ENCODE data around the gene DCUN1D3. TPM values are rescaled to one million over a fixed set of nuclear protein-coding genes. Genes with fewer than 3 reads are reported as not detected.

Gene DCUN1D3
- total RNA-seq, 4 donors from 2014 or later, result 10.3 to 13.7 (median 11.8) TPM

GRCh38 chr16:20889625-20890275 lies 10.4 kb downstream of the DCUN1D3 start:
- no peak for DNase-seq
- Histone ChIP-seq H3K4me3 (replicated peaks in 1 of 3) (no peak overlapping the region), H3K27me3 (no peaks in the 10 kb centered on the region), H3K36me3 (no peaks in the 10 kb centered on the region), H3K27ac (no peak overlapping the region), H3K4me1 (peaks cover 0 to under 1% of the 10 kb centered on the region in 2 donors), H3K9me3 (no peaks in the 10 kb centered on the region)
- 93 to 94% methylated on average over 4 of the region's 4 CpGs for WGBS, 2 donors
- intact Hi-C loops (cut with DNase I), result no loop called here
- TF ChIP-seq, protein P1, sequence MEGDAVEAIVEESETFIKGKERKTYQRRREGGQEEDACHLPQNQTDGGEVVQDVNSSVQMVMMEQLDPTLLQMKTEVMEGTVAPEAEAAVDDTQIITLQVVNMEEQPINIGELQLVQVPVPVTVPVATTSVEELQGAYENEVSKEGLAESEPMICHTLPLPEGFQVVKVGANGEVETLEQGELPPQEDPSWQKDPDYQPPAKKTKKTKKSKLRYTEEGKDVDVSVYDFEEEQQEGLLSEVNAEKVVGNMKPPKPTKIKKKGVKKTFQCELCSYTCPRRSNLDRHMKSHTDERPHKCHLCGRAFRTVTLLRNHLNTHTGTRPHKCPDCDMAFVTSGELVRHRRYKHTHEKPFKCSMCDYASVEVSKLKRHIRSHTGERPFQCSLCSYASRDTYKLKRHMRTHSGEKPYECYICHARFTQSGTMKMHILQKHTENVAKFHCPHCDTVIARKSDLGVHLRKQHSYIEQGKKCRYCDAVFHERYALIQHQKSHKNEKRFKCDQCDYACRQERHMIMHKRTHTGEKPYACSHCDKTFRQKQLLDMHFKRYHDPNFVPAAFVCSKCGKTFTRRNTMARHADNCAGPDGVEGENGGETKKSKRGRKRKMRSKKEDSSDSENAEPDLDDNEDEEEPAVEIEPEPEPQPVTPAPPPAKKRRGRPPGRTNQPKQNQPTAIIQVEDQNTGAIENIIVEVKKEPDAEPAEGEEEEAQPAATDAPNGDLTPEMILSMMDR (IDR thresholded peaks at IDR 0.05), result no peak
- no peak for TF ChIP-seq POLR2A (IDR thresholded peaks at IDR 0.05)

DNA sequence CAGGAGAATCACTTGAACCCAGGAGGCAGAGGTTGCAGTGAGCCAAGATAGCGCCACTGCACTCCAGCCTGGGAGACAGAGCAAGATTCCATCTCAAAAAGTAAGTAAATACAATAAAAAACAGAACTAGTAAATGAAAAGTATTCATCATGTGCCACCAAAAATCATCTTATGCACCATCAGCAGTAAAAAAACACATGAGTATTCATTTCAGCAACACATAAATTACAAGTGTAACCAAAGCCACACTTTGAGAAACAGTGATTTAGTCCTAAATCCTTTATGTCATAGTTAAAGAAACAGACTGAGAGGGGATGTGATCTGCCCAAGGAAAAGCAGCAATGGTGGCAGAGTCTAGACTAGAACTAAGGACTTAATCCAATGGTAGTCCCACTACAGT lies 13.0 kb downstream of the DCUN1D3 start:
- no peak overlapping the region for H3K27ac ChIP-seq
- intact Hi-C loops (cut with DNase I), result no loop called here
- 100% methylated on average over 1 of the region's 1 CpG for WGBS, 2 donors
- peaks cover 6 to 23% of the 10 kb centered on the region in 2 donors for H3K4me1 ChIP-seq
- no peaks in the 10 kb centered on the region for H3K9me3 ChIP-seq
- no peaks in the 10 kb centered on the region for H3K27me3 ChIP-seq
- H3K4me3 ChIP-seq (replicated peaks in 1 of 3), result no peak overlapping the region
- TF ChIP-seq, protein P1 (IDR thresholded peaks at IDR 0.05), result no peak
- TF ChIP-seq POLR2A (IDR thresholded peaks at IDR 0.05), result no peak
- DNase-seq, result no peak
- H3K36me3 ChIP-seq, result no peaks in the 10 kb centered on the region

DNA sequence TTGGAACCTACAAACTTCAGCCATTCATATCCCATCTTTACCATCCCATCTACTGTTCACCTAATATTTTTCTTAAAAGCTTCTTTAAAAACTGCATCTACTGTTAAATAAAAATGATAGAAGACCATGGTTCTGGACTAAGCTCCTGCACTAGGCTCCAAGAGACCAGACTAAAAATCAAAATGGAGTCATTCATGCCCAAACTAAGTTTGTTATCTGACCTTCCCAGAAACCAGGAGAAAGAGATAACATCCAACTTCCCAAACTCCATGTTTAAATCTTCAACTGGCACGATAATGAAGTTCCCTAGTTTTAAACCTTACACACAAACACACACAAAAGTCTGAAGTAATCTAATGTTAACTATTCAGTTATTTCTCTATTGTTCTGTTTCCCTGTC lies 13.8 kb downstream of the DCUN1D3 start:
- Histone ChIP-seq H3K27me3 (no peaks in the 10 kb centered on the region), H3K4me3 (replicated peaks in 1 of 3) (no peak overlapping the region), H3K4me1 (peaks cover 6 to 30% of the 10 kb centered on the region in 2 donors), H3K27ac (no peak overlapping the region), H3K9me3 (no peaks in the 10 kb centered on the region), H3K36me3 (no peaks in the 10 kb centered on the region)
- TF ChIP-seq, protein P1 (IDR thresholded peaks at IDR 0.05), result no peak
- TF ChIP-seq POLR2A (IDR thresholded peaks at IDR 0.05), result no peak
- intact Hi-C loops (cut with DNase I), result no loop called here
- WGBS, 2 donors, result 49 to 93% methylated on average over 1 of the region's 1 CpG
- DNase-seq, result no peak

GRCh38 chr16:20884240-20884556 lies 16.0 kb downstream of the DCUN1D3 start:
- 59 to 71% methylated on average over 1 of the region's 1 CpG for WGBS, 2 donors
- no peak for TF ChIP-seq POLR2A (IDR thresholded peaks at IDR 0.05)
- TF ChIP-seq, protein P1 (IDR thresholded peaks at IDR 0.05), result no peak
- no peak for DNase-seq
- intact Hi-C loops (cut with DNase I), result no loop called here
- H3K27ac ChIP-seq, result peak overlapping the region in 2 of 3 donors; percentile 46 to 54
- H3K36me3 ChIP-seq, result no peaks in the 10 kb centered on the region
- no peaks in the 10 kb centered on the region for H3K27me3 ChIP-seq
- peaks cover 17 to 51% of the 10 kb centered on the region in 2 donors for H3K4me1 ChIP-seq
- no peaks in the 10 kb centered on the region for H3K9me3 ChIP-seq
- no peak overlapping the region for H3K4me3 ChIP-seq (replicated peaks in 1 of 3)

DNA sequence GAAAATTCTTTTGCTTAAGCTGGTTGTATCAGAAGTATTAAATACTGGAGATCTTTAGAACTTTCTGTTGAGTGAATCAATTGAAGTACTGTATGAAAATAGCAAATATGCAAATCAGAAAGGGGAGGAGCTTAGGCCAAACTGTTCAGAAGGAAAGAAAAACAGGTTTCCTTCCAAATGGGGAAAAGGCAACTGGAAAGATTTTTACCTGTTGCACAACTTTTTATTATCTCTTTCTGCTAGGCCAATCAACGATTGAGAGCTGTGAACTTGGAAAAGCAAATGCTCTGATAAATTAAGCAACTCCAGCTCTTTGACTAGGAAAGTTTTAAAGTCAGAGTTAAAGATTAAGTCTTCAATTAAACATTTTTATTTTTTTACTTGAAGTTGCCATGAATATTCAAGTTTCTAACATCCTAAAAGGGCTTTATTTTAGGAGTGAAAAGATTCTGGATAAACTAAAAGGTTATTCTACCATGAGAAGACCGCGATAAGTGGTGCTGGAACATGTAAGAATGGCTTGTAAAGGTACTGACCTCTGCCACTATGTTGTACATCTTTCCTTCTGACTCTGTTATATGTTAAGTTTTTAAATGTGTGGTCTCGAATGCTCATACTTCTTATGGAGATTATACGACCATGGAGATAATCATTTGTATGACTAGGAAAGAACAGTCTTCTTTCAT lies 16.5 kb downstream of the DCUN1D3 start:
- intact Hi-C loops (cut with DNase I), result no loop called here
- no peak for TF ChIP-seq POLR2A (IDR thresholded peaks at IDR 0.05)
- TF ChIP-seq, protein P1 (IDR thresholded peaks at IDR 0.05), result no peak
- peaks cover 22 to 56% of the 10 kb centered on the region in 2 donors for H3K4me1 ChIP-seq
- H3K9me3 ChIP-seq, result no peaks in the 10 kb centered on the region
- no peaks in the 10 kb centered on the region for H3K27me3 ChIP-seq
- H3K27ac ChIP-seq, result peak overlapping the region; percentile 34 to 54 (median 46)
- H3K36me3 ChIP-seq, result no peaks in the 10 kb centered on the region
- DNase-seq, result no peak
- no peak overlapping the region for H3K4me3 ChIP-seq (replicated peaks in 1 of 3)
- WGBS, 2 donors, result 72 to 74% methylated on average over 5 of the region's 5 CpGs
